ENCODE measurements around the gene DUSP8.
A peak's percentile ranks its signal among the peaks of the same experiment; 100 is the strongest.

The DUSP8 gene

DNA sequence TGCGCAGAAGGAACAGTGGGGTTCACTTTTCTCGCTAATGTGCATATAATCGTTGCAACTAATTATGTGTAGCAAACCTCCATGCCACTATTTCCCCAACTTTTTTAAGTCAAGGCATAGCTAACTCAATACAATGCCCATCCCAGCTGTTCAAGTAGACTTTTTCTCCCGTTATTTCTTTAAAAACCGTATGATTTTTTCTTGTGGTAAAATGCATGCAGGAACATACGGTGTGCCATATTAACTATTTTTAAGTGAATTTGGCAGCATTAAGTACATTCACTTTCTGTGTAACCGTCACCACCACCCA lies 2.8 kb upstream of the DUSP8 start:
- TF ChIP-seq, protein P1, sequence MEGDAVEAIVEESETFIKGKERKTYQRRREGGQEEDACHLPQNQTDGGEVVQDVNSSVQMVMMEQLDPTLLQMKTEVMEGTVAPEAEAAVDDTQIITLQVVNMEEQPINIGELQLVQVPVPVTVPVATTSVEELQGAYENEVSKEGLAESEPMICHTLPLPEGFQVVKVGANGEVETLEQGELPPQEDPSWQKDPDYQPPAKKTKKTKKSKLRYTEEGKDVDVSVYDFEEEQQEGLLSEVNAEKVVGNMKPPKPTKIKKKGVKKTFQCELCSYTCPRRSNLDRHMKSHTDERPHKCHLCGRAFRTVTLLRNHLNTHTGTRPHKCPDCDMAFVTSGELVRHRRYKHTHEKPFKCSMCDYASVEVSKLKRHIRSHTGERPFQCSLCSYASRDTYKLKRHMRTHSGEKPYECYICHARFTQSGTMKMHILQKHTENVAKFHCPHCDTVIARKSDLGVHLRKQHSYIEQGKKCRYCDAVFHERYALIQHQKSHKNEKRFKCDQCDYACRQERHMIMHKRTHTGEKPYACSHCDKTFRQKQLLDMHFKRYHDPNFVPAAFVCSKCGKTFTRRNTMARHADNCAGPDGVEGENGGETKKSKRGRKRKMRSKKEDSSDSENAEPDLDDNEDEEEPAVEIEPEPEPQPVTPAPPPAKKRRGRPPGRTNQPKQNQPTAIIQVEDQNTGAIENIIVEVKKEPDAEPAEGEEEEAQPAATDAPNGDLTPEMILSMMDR (IDR thresholded peaks at IDR 0.05; ENCODE audit: borderline replicate concordance, control extremely low read depth, extremely low read depth, insufficient read depth, missing control alignments): no peak
- no peak for DNase-seq (ENCODE audit: low spot score)
- in situ Hi-C loops (cut with MboI; ENCODE audit: low sequenced_read_pairs, unreplicated experiment): no loop called here

DNA sequence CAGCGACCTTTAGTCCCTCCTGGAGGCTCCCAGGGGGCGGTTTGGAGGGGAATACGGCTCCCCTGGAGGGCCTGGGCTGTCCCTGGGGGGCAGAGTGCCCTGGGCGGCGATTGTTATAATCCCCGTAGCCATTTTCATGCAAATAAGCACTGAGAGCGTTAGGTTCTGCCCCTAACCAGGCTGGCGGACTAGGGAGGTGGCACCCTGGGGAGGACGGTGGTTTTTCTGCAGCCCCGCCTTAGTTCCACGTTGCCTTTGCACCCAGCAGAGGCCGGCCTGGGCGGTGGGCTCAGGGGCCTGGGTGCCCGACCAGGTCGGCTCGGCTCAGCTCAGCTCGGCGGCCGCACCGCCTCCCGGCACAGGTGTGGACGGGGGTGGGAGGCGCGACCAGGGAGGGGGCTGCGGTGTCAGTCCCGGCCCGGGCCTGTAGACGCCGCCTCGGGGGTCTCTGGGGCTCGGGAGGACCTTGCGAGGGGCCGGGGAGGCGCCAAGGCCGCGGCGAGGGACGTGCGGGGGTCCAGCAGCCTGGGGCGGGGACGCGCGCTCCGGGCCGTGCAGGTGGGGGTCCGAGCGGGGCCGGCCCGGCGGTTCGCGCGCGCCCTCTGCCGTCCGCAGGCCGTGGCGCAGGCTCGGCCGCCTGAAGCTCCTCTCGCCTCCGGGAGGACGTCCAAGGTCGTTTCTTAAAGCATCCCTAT lies 2.3 kb upstream of the DUSP8 start:
- in situ Hi-C loops (cut with MboI; ENCODE audit: low sequenced_read_pairs, unreplicated experiment): no loop called here
- peak; percentile 82 for DNase-seq (ENCODE audit: low spot score)
- TF ChIP-seq, protein P1 (IDR thresholded peaks at IDR 0.05; ENCODE audit: borderline replicate concordance, control extremely low read depth, extremely low read depth, insufficient read depth, missing control alignments): peak; percentile 97

DNA sequence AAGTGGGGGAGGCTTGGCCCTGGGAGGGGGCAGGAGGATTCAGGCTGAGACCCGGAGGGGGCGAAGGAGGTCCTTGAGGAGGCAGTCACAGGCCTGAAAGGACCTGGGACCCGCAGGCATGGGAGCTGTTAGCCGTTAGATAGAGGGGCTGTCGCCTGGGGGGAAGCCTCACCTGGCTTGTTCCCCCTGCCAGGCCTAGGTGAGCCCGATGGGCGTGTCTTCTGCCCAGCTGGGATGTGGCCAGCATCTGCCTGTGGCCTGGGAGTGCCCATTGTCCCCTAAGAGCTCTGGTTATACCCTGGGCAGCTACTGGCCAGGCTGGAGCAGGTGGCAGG lies 1.8 kb upstream of the DUSP8 start:
- in situ Hi-C loops (cut with MboI; ENCODE audit: low sequenced_read_pairs, unreplicated experiment): no loop called here
- DNase-seq (ENCODE audit: low spot score): peak; percentile 41
- TF ChIP-seq, protein P1 (IDR thresholded peaks at IDR 0.05; ENCODE audit: borderline replicate concordance, control extremely low read depth, extremely low read depth, insufficient read depth, missing control alignments): no peak

DNA sequence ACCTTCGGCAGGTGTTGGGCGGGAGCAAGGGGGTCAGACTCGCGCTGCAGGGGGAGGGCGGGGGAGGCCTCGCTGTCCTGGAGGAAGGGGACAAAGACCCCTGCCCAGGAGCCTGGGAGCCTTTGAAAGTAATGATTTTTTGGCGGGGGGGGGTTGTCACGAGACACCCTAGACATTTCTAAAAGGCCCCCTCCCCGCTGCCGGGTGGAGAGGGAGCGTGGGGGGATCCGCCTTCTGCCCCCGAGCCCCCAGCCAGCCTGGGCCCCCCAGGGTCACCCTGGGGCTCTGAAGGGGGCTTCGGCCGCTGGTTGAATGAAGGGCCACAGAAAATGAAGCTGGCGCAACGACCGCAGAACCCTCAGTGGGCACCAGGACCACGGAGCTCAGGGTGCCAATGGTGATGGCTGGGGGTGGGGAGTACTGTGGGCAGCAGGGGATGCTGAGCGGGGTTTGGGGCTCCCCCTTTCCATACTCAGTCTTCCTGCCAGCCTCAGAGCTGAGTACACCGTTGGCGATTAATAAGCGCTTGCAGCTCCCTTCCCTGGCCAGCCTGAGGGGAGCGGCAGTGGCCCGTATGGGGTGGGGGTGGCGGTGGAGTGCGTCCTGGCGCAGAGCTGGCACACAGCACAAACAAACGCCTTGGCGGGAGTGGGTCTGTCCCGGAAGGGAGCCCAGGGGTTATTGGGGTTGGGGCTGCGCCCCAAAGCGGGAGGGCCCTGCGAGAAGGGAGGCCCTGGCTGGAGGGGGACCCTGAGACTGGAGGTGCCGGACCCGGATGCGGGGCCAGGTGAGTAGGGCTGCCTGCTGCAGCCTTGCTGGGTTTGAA lies 1.2 kb upstream of the DUSP8 start:
- DNase-seq (ENCODE audit: low spot score): peak; percentile 24
- in situ Hi-C loops (cut with MboI; ENCODE audit: low sequenced_read_pairs, unreplicated experiment): no loop called here
- TF ChIP-seq, protein P1 (IDR thresholded peaks at IDR 0.05; ENCODE audit: borderline replicate concordance, control extremely low read depth, extremely low read depth, insufficient read depth, missing control alignments): no peak

DNA sequence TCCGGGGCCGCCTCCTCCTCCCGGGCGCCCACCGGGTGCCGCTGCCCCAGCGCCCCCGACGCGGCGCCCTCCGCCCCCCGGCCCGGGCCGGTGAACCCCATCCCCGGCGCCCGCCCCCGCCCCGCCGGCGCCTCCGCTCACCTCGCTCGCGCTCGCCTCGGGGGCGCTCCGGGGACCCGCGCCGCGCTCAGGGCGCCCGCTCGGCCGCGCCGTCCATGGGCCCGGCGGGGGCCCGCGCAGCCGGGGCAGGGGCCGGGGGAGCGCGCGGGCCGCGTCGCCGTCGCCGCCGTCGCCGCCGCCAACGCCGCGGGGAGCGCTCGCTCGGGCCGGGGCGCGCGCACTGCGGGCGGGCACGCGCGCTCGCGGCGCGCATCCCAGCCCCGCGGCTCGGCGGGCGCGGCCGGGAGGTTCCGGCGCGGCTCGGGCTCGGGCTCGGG lies 293 bp downstream of the DUSP8 start:
- TF ChIP-seq, protein P1 (IDR thresholded peaks at IDR 0.05; ENCODE audit: borderline replicate concordance, control extremely low read depth, extremely low read depth, insufficient read depth, missing control alignments): no peak
- in situ Hi-C loops (cut with MboI; ENCODE audit: low sequenced_read_pairs, unreplicated experiment): no loop called here
- no peak for DNase-seq (ENCODE audit: low spot score)

DNA sequence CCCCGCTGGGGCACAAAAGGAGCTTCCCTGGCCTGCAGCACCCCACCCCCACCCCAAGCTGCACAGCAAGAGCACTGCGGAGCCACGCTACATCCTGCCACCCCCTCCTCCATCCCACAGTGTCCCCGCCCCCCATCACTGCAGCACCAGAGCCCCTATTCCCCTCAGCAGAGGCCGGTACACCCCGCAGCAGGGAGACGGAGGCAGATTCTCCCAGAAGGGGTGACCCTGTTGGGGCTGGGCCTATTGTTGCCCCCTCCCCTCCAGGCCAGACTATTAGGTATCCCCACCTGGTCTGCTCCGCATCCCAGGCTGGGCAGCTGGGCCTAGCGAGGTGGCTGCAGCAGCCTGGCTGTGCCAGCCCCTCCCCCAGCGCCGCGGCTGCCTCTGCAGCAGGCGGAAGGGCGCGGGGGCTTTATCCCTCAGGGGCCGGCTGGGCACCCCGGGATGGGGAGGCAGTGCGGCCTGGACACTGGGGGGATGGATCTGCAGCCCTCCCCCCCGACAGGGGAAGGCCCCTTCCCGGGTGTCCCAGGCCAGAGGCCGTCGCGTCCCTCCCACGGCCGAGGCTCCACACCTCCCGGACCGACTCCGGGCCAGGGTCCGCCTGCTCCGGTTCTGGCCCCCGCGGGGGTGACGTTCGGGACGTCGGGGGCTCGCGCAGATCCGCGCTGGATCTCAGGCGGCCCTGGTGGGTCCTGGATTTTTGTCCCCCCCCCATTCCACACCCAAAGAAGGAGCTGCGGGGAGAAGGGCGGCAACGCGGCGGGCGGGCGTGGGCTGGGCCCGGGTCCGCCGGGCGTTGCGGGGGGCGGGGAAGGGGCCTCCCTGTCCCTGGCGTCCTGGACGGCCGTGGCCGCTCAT lies 943 bp downstream of the DUSP8 start:
- no peak for DNase-seq (ENCODE audit: low spot score)
- in situ Hi-C loops (cut with MboI; ENCODE audit: low sequenced_read_pairs, unreplicated experiment): no loop called here
- TF ChIP-seq, protein P1 (IDR thresholded peaks at IDR 0.05; ENCODE audit: borderline replicate concordance, control extremely low read depth, extremely low read depth, insufficient read depth, missing control alignments): no peak

Data from GM13976 (cell line).